GM12878 (cell line): ENCODE measurements around the gene TWIST1.

Source experiments
- ATF7 ChIP-seq: fragments of 450-650 bp; IDR thresholded peaks from 2 replicates; pipeline ENCODE4 v1.6.1; 2016; ENCODE audit warnings: low read depth, mild to moderate bottlenecking
- BCL3 ChIP-seq: IDR thresholded peaks from 2 replicates; pipeline ENCODE4 v1.6.1; 2011; ENCODE audit warnings: borderline replicate concordance, low read depth, mild to moderate bottlenecking, moderate library complexity, low read length; ENCODE audit not compliant: insufficient read depth, poor library complexity, severe bottlenecking
- EP300 ChIP-seq, 2 experiments: fragments of 150-350 bp in 1 of 2; IDR thresholded peaks; 2 replicates each; pipeline ENCODE4 v1.6.1; 2011 to 2012; ENCODE audit warnings: low read depth in 2 of 2, low read length in 2 of 2, borderline replicate concordance in 1 of 2, improper control_type of control experiment in 1 of 2, inconsistent platforms in 1 of 2; ENCODE audit not compliant: control insufficient read depth in 1 of 2
- ETV6 ChIP-seq, 2 experiments: fragments of 450-650 bp in 1 of 2; IDR thresholded peaks in 1 of 2; conservative IDR thresholded peaks in 1 of 2; 2 replicates each; pipeline ENCODE4 v1.6.1; 2014; ENCODE audit warnings: antibody characterized with exemption in 1 of 2, borderline replicate concordance in 1 of 2, low read depth in 1 of 2, mild to moderate bottlenecking in 1 of 2, moderate library complexity in 1 of 2
- FOXM1 ChIP-seq: IDR thresholded peaks from 2 replicates; pipeline ENCODE4 v1.6.1; 2012; ENCODE audit warnings: low read depth, mild to moderate bottlenecking, inconsistent platforms, low read length, moderate library complexity
- JUND ChIP-seq: IDR thresholded peaks from 2 replicates; pipeline ENCODE4 v1.6.1; 2012; ENCODE audit warnings: low read depth, mild to moderate bottlenecking, low read length, improper control_type of control experiment, moderate library complexity
- MLLT1 ChIP-seq: fragments of 450-650 bp; IDR thresholded peaks from 2 replicates; pipeline ENCODE4 v1.6.1; 2016; ENCODE audit warnings: mild to moderate bottlenecking
- SMARCA5 ChIP-seq: fragments of 450-650 bp; IDR thresholded peaks from 2 replicates; pipeline ENCODE4 v1.6.1; 2017; ENCODE audit warnings: mild to moderate bottlenecking
- SREBF1 ChIP-seq: IDR thresholded peaks from 2 replicates; pipeline ENCODE4 v1.6.1; 2012; ENCODE audit warnings: mild to moderate bottlenecking, low read length
- TF ChIP-seq, protein P1 (sequence below), 3 experiments: IDR thresholded peaks in 2 of 3; conservative IDR thresholded peaks in 1 of 3; 2 replicates each; pipeline ENCODE4 v1.5.1; 2011; ENCODE audit warnings: low read depth in 3 of 3, low read length in 3 of 3, mild to moderate bottlenecking in 3 of 3, control low read depth in 2 of 3, moderate library complexity in 2 of 3, inconsistent platforms in 1 of 3, mixed read lengths in 1 of 3; ENCODE audit not compliant: control insufficient read depth in 2 of 3, insufficient read depth in 1 of 3; ENCODE audit errors: extremely low read depth in 1 of 3

- TF ChIP-seq, protein P1, sequence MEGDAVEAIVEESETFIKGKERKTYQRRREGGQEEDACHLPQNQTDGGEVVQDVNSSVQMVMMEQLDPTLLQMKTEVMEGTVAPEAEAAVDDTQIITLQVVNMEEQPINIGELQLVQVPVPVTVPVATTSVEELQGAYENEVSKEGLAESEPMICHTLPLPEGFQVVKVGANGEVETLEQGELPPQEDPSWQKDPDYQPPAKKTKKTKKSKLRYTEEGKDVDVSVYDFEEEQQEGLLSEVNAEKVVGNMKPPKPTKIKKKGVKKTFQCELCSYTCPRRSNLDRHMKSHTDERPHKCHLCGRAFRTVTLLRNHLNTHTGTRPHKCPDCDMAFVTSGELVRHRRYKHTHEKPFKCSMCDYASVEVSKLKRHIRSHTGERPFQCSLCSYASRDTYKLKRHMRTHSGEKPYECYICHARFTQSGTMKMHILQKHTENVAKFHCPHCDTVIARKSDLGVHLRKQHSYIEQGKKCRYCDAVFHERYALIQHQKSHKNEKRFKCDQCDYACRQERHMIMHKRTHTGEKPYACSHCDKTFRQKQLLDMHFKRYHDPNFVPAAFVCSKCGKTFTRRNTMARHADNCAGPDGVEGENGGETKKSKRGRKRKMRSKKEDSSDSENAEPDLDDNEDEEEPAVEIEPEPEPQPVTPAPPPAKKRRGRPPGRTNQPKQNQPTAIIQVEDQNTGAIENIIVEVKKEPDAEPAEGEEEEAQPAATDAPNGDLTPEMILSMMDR (IDR thresholded peaks at IDR 0.05 in 2 of 3, conservative IDR thresholded peaks at IDR 0.05 in 1 of 3; ENCODE audit: control insufficient read depth in 2 of 3, extremely low read depth in 1 of 3, insufficient read depth in 1 of 3, low read depth in 3 of 3, low read length in 3 of 3): no peak
- TF ChIP-seq ETV6 (conservative IDR thresholded peaks at IDR 0.05 in 1 of 2, IDR thresholded peaks at IDR 0.05 in 1 of 2; ENCODE audit: borderline replicate concordance in 1 of 2, low read depth in 1 of 2) (no peak), SMARCA5 (no peak), ATF7 (no peak), JUND (no peak), MLLT1 (no peak), BCL3 (no peak), SREBF1 (no peak), EP300 (IDR thresholded peaks at IDR 0.05; ENCODE audit: borderline replicate concordance in 1 of 2, control insufficient read depth in 1 of 2, low read depth in 2 of 2, low read length in 2 of 2) (no peak), FOXM1 (no peak)
These were observed 7.3 kb downstream of the TWIST1 start for GRCh38 chr7:19110026-19110730.
